IMR-90 (cell line): ENCODE results near the gene CDH23. TPM values are rescaled to one million over a fixed set of nuclear protein-coding genes. Genes with fewer than 3 reads are reported as not detected.

Experiments
- ATAC-seq: fragments of 200-7000 bp; cut with Tn5 transposase; 2 replicates; pipeline ENCODE4 v1.9.1; 2020; ENCODE audit warnings: low read depth, mild to moderate bottlenecking, moderate library complexity
- BruUV-seq: library from RNA; stranded (reverse); fragments of 400-500 nt; replicated peaks from 2 replicates; lab custom pipeline; 2021; lab: Mats Ljungman, UMichigan
- CTCF ChIA-PET: fragments of 300-600 bp; formaldehyde crosslinking; extraction: SDS; loops from one replicate; lab custom pipeline; 2021; ENCODE audit warnings: antibody characterized with exemption; lab: Yijun Ruan, JAX
- POLR2A ChIA-PET: fragments of 300-600 bp; sonication (Branson Sonifier 250); formaldehyde crosslinking; loops from one replicate; lab custom pipeline; 2022; ENCODE audit warnings: antibody characterized with exemption; ENCODE audit not compliant: unreplicated experiment; lab: Charles Lee
- DNase-seq: peaks from one replicate; pipeline ENCODE4 v3.0.0; 2013
- H2AFZ ChIP-seq: replicated peaks from 2 replicates; pipeline ENCODE3; 2013; ENCODE audit warnings: low read length, mild to moderate bottlenecking; ENCODE audit not compliant: poor library complexity
- H2AK5ac ChIP-seq: 2 replicates; pipeline ENCODE4 v1.6.1; 2013; ENCODE audit warnings: low read depth, low read length, inconsistent platforms
- H2AK9ac ChIP-seq: replicated peaks from 2 replicates; pipeline ENCODE3; 2013; ENCODE audit warnings: mild to moderate bottlenecking, low read depth, low read length, moderate library complexity; ENCODE audit not compliant: poor library complexity
- H2BK120ac ChIP-seq: 2 replicates; pipeline ENCODE4 v1.6.1; 2013; ENCODE audit warnings: low read depth, low read length, inconsistent platforms
- H2BK15ac ChIP-seq: 3 replicates; pipeline ENCODE4 v1.6.1; 2013; ENCODE audit warnings: low read depth, low read length, inconsistent platforms
- H2BK20ac ChIP-seq: 2 replicates; pipeline ENCODE4 v1.6.1; 2013; ENCODE audit warnings: low read depth, mild to moderate bottlenecking, inconsistent platforms, low read length, moderate library complexity
- H2BK5ac ChIP-seq: 2 replicates; pipeline ENCODE4 v1.6.1; 2013; ENCODE audit warnings: mild to moderate bottlenecking, low read depth, low read length, inconsistent platforms; ENCODE audit not compliant: poor library complexity, severe bottlenecking
- H3K14ac ChIP-seq: replicated peaks from 2 replicates; pipeline ENCODE4 v1.6.1; 2013; ENCODE audit warnings: low read depth, low read length, inconsistent platforms
- H3K18ac ChIP-seq: 2 replicates; pipeline ENCODE4 v1.6.1; 2013; ENCODE audit warnings: low read depth, low read length, control low read depth
- H3K23ac ChIP-seq: 2 replicates; pipeline ENCODE4 v1.6.1; 2013; ENCODE audit warnings: low read depth, low read length, inconsistent platforms
- H3K27ac ChIP-seq: 2 replicates; pipeline ENCODE4 v1.5.1; 2013; ENCODE audit warnings: mild to moderate bottlenecking, control low read depth, low read length; ENCODE audit not compliant: insufficient read depth
- H3K27me3 ChIP-seq: 2 replicates; pipeline ENCODE4 v1.6.1; 2013; ENCODE audit warnings: low read length; ENCODE audit not compliant: control insufficient read depth, insufficient read depth
- H3K36me3 ChIP-seq: 2 replicates; pipeline ENCODE4 v1.6.1; 2013; ENCODE audit warnings: low read length, mixed read lengths; ENCODE audit not compliant: control insufficient read depth, insufficient read depth
- H3K4ac ChIP-seq: 2 replicates; pipeline ENCODE4 v1.6.1; 2013; ENCODE audit warnings: low read depth, low read length, inconsistent platforms
- H3K4me1 ChIP-seq: 2 replicates; pipeline ENCODE4 v1.6.1; 2013; ENCODE audit warnings: low read length, mixed read lengths; ENCODE audit not compliant: control insufficient read depth, insufficient read depth
- H3K4me2 ChIP-seq: 2 replicates; pipeline ENCODE4 v1.6.1; 2013; ENCODE audit warnings: low read depth, mild to moderate bottlenecking, control low read depth, low read length, moderate library complexity
- H3K4me3 ChIP-seq: 2 replicates; pipeline ENCODE4 v1.5.1; 2013; ENCODE audit warnings: low read depth, mild to moderate bottlenecking, control low read depth, low read length, moderate library complexity; ENCODE audit not compliant: insufficient read depth
- H3K56ac ChIP-seq: 2 replicates; pipeline ENCODE4 v1.6.1; 2013; ENCODE audit warnings: low read length, inconsistent platforms; ENCODE audit not compliant: insufficient read depth; ENCODE audit errors: extremely low read depth
- H3K79me1 ChIP-seq, 2 experiments: 2 replicates each; pipeline ENCODE4 v1.6.1; 2013; ENCODE audit warnings: low read length in 2 of 2, inconsistent platforms in 1 of 2, low read depth in 1 of 2
- H3K9ac ChIP-seq: 2 replicates; pipeline ENCODE4 v1.6.1; 2013; ENCODE audit warnings: low read depth, low read length, control low read depth
- H3K9me1 ChIP-seq: 2 replicates; pipeline ENCODE4 v1.6.1; 2013; ENCODE audit warnings: low read length, inconsistent platforms; ENCODE audit not compliant: insufficient read depth
- H3K9me3 ChIP-seq: 2 replicates; pipeline ENCODE4 v1.6.1; 2013; ENCODE audit warnings: low read length; ENCODE audit not compliant: control insufficient read depth, insufficient read depth
- H4K20me1 ChIP-seq: 2 replicates; pipeline ENCODE4 v1.6.1; 2013; ENCODE audit warnings: low read length, inconsistent platforms; ENCODE audit not compliant: insufficient read depth
- H4K5ac ChIP-seq: 2 replicates; pipeline ENCODE4 v1.6.1; 2013; ENCODE audit warnings: mild to moderate bottlenecking, low read depth, low read length, control low read depth
- H4K8ac ChIP-seq, 2 experiments: 2 replicates each; pipeline ENCODE4 v1.6.1; 2013; ENCODE audit warnings: low read depth in 2 of 2, low read length in 2 of 2, control low read depth in 1 of 2, inconsistent platforms in 1 of 2
- H4K91ac ChIP-seq: 2 replicates; pipeline ENCODE4 v1.6.1; 2013; ENCODE audit warnings: low read depth, low read length, inconsistent platforms; ENCODE audit not compliant: insufficient read depth
- BHLHE40 ChIP-seq: fragments of 150-350 bp; IDR thresholded peaks from 2 replicates; pipeline ENCODE4 v1.6.1; 2016; ENCODE audit warnings: mild to moderate bottlenecking, low read depth, low read length
- CEBPB ChIP-seq: IDR thresholded peaks from 2 replicates; pipeline ENCODE4 v1.6.1; 2012; ENCODE audit warnings: low read depth, low read length, improper control_type of control experiment
- MAFK ChIP-seq: IDR thresholded peaks from 2 replicates; pipeline ENCODE4 v1.6.1; 2012; ENCODE audit warnings: low read depth, low read length, improper control_type of control experiment
- MXI1 ChIP-seq: IDR thresholded peaks from 2 replicates; pipeline ENCODE4 v1.6.1; 2012; ENCODE audit warnings: low read depth, mild to moderate bottlenecking, low read length, moderate library complexity, borderline replicate concordance
- NFE2L2 ChIP-seq: fragments of 150-350 bp; IDR thresholded peaks from 2 replicates; pipeline ENCODE4 v1.6.1; 2016; ENCODE audit warnings: low read depth, mild to moderate bottlenecking, low read length
- POLR2A ChIP-seq: IDR thresholded peaks from 2 replicates; pipeline ENCODE4 v1.6.1; 2012; ENCODE audit warnings: mild to moderate bottlenecking, low read depth, low read length
- RCOR1 ChIP-seq: IDR thresholded peaks from 2 replicates; pipeline ENCODE4 v1.6.1; 2012; ENCODE audit warnings: mild to moderate bottlenecking, low read length, improper control_type of control experiment; ENCODE audit not compliant: insufficient replicate concordance
- SMC3 ChIP-seq: fragments of 150-350 bp; IDR thresholded peaks from 2 replicates; pipeline ENCODE4 v1.6.1; 2016; ENCODE audit warnings: low read depth, mild to moderate bottlenecking, antibody characterized with exemption, low read length, moderate library complexity
- WGBS, 2 experiments: methylation state at CpG; one replicate each; pipeline versions ENCODE4 v1.1.5 to v1.1.7; 2013; ENCODE audit warnings: missing lambda C conversion rate in 2 of 2; ENCODE audit not compliant: insufficient read length in 1 of 2; ENCODE audit errors: extremely low coverage in 2 of 2; 5-methylcytosine and 5-hydroxymethylcytosine counted together
- dilution Hi-C: fragments of 300-500 bp; cut with HindIII; formaldehyde crosslinking; loops from one replicate; pipeline ENCODE4 v1.14.3; 2018; ENCODE audit warnings: low sequenced_read_pairs; ENCODE audit not compliant: unreplicated experiment
- in situ Hi-C: fragments of 300-500 bp; cut with MboI; formaldehyde crosslinking; loops from 3 replicates; pipeline ENCODE4 v1.14.3; 2019; ENCODE audit warnings: low sequenced_read_pairs, inconsistent platforms, mixed read lengths
- intact Hi-C: fragments of 100-400 bp; cut with micrococcal nuclease; formaldehyde crosslinking; loops from 2 replicates; pipeline ENCODE4 v1.10.0; 2022
- polyA plus RNA-seq, 3 experiments: library from polyadenylated mRNA; depleted of rRNA; stranded (reverse); fragments of >200 nt; gene quantifications; 2 replicates each; pipeline ENCODE4 v1.2.3, GENCODE V29; 2012; ENCODE audit warnings: low replicate concordance in 1 of 3
- total RNA-seq: library from RNA; depleted of rRNA; stranded (reverse); fragments of >200 nt; gene quantifications from 2 replicates; pipeline ENCODE4 v1.2.3, GENCODE V29; 2012
- TF ChIP-seq, protein P1 (sequence below): conservative IDR thresholded peaks from 2 replicates; pipeline ENCODE4 v1.5.1; 2012; ENCODE audit warnings: mild to moderate bottlenecking, low read depth, low read length, improper control_type of control experiment
- TF ChIP-seq, protein P2 (sequence below): fragments of 150-350 bp; IDR thresholded peaks from 2 replicates; pipeline ENCODE4 v1.6.1; 2017; ENCODE audit warnings: mild to moderate bottlenecking, antibody characterized with exemption, low read length, low read depth
- TF ChIP-seq, protein P3 (sequence below): fragments of 150-350 bp; IDR thresholded peaks from 2 replicates; pipeline ENCODE4 v1.6.1; 2016; ENCODE audit warnings: low read depth, mild to moderate bottlenecking, low read length, moderate library complexity, borderline replicate concordance

The CDH23 gene
- total and polyA plus RNA-seq, 2 of the 4 experiments (the other 2 are of a cell fraction) = under 0.01 to 0.03 TPM

DNA sequence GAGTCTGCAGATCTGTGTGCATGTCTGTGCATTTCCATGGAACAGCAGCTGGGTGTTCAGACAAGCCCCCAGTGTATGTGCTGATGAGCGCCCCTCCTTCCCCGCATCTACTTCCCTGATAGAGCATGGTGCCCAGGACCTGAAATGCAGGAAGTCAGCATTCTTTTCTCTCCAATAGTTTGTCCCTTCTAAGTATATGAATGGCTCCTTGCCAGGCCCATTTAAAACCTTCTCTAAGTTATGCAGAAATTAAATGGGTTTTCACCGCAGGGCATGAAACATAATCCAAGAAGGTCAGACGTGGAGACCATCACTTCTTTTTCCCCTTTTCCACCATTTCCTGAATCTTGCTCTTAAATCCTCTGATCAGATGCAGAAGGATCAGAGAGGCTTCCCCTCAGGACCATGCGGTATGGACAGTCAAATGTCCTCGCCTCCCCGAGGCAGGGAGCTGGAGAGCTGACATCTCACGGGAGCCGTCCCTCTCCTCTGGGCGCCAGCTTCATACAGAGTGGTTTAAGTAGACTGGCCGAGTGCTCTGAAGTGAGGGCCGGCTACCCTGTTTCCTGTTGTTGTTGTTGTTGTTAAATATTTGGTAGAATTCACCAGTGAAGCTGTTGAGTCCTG, 167.6 kb downstream of the CDH23 start:
- no peak overlapping the region for H2AFZ ChIP-seq
- no peak overlapping the region for H2BK15ac ChIP-seq
- no peak overlapping the region for H4K91ac ChIP-seq
- no peak overlapping the region for H4K8ac ChIP-seq
- H2BK20ac ChIP-seq = no peak overlapping the region
- H3K18ac ChIP-seq = no peak overlapping the region
- dilution Hi-C loops (no loop called here), in situ Hi-C loops (no loop called here), intact Hi-C loops (no loop called here)
- H2BK5ac ChIP-seq = no peak overlapping the region
- TF ChIP-seq MAFK (no peak), RCOR1 (no peak), MXI1 (no peak), BHLHE40 (no peak), CEBPB (no peak), NFE2L2 (no peak), POLR2A (no peak), SMC3 (no peak)
- TF ChIP-seq, protein P1, sequence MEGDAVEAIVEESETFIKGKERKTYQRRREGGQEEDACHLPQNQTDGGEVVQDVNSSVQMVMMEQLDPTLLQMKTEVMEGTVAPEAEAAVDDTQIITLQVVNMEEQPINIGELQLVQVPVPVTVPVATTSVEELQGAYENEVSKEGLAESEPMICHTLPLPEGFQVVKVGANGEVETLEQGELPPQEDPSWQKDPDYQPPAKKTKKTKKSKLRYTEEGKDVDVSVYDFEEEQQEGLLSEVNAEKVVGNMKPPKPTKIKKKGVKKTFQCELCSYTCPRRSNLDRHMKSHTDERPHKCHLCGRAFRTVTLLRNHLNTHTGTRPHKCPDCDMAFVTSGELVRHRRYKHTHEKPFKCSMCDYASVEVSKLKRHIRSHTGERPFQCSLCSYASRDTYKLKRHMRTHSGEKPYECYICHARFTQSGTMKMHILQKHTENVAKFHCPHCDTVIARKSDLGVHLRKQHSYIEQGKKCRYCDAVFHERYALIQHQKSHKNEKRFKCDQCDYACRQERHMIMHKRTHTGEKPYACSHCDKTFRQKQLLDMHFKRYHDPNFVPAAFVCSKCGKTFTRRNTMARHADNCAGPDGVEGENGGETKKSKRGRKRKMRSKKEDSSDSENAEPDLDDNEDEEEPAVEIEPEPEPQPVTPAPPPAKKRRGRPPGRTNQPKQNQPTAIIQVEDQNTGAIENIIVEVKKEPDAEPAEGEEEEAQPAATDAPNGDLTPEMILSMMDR = no peak
- TF ChIP-seq, protein P2, sequence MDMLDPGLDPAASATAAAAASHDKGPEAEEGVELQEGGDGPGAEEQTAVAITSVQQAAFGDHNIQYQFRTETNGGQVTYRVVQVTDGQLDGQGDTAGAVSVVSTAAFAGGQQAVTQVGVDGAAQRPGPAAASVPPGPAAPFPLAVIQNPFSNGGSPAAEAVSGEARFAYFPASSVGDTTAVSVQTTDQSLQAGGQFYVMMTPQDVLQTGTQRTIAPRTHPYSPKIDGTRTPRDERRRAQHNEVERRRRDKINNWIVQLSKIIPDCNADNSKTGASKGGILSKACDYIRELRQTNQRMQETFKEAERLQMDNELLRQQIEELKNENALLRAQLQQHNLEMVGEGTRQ = no peak
- TF ChIP-seq, protein P3, sequence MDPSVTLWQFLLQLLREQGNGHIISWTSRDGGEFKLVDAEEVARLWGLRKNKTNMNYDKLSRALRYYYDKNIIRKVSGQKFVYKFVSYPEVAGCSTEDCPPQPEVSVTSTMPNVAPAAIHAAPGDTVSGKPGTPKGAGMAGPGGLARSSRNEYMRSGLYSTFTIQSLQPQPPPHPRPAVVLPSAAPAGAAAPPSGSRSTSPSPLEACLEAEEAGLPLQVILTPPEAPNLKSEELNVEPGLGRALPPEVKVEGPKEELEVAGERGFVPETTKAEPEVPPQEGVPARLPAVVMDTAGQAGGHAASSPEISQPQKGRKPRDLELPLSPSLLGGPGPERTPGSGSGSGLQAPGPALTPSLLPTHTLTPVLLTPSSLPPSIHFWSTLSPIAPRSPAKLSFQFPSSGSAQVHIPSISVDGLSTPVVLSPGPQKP = no peak
- H3K9me3 ChIP-seq = no peaks in the 10 kb centered on the region
- H3K27ac ChIP-seq = no peak overlapping the region
- CTCF ChIA-PET = no interaction called here
- H4K20me1 ChIP-seq = no peaks in the 10 kb centered on the region
- no peak overlapping the region for H3K14ac ChIP-seq
- H3K9me1 ChIP-seq = no peaks in the 10 kb centered on the region
- H3K23ac ChIP-seq = no peak overlapping the region
- H3K9ac ChIP-seq = no peak overlapping the region
- no peak overlapping the region for H2BK120ac ChIP-seq
- no peaks in the 10 kb centered on the region for H3K4me1 ChIP-seq
- no peak overlapping the region for H3K4me3 ChIP-seq
- POLR2A ChIA-PET = no interaction called here
- H3K4me2 ChIP-seq = no peak overlapping the region
- no peak overlapping the region for H2AK9ac ChIP-seq
- BruUV-seq = no TSS peak
- 11% methylated on average over 3 of the region's 12 CpGs; no CpG with 5 or more reads in 1 of the 2 experiments for WGBS, 2 experiments
- H4K5ac ChIP-seq = no peak overlapping the region
- H3K36me3 ChIP-seq = no peaks in the 10 kb centered on the region
- DNase-seq = no peak
- H3K56ac ChIP-seq = no peak overlapping the region
- no peak for ATAC-seq
- H3K4ac ChIP-seq = no peak overlapping the region
- no peaks in the 10 kb centered on the region for H3K79me1 ChIP-seq
- no peak overlapping the region for H2AK5ac ChIP-seq
- H3K27me3 ChIP-seq = peaks cover 34% of the 10 kb centered on the region
